GM12892 (cell line): Measurements from ENCODE around the gene DSG2.
A peak's percentile ranks its signal among the peaks of the same experiment; 100 is the strongest.
"Not testable (repeated sequence)": the region's sequence is repeated elsewhere in the genome, so short reads cannot be mapped to it uniquely, and the experiment has no call there.

ENCODE experiments used
- DNase-seq: peaks from one replicate; pipeline ENCODE4 v3.0.0; 2011; ENCODE audit not compliant: insufficient read length
- FAIRE-seq: peaks from 2 replicates; lab custom pipeline; 2011; peaks lifted over from hg19 to GRCh38; lab: Jason Lieb, UNC
- POLR2A ChIP-seq: IDR thresholded peaks from 2 replicates; pipeline ENCODE4 v1.6.1; 2011; ENCODE audit warnings: low read depth, low read length, control low read depth
- POLR2AphosphoS5 ChIP-seq: IDR thresholded peaks from 2 replicates; pipeline ENCODE4 v1.6.1; 2011; ENCODE audit warnings: low read depth, low read length, control low read depth
- TAF1 ChIP-seq: IDR thresholded peaks from 2 replicates; pipeline ENCODE4 v1.6.1; 2011; ENCODE audit warnings: low read depth, mild to moderate bottlenecking, control low read depth, low read length, borderline replicate concordance

Gene DSG2

DNA sequence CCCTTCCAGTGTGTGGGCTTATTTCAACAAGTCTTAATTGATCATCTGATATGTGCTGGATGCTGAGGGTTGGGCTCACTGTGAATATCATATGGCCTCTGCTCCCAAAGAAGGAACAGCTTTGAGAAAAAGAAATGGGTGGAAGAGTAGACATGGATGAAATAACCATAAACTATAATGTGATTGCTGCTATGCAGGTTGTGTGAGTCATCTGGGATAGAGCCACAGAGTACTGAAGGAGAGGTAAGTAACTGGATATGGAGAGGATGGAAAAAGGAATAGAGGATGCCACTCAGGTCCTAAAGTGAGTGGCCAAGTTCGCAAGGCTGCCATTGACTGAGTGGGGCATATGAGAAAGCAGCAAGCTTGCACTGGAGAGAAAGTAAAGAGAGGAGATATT lies 8.7 kb upstream of the DSG2 start:
- DNase-seq: no peak
- no peak for TF ChIP-seq TAF1
- FAIRE-seq: peak; percentile 87

- FAIRE-seq (peak; percentile 84), DNase-seq (no peak)
- TF ChIP-seq TAF1: no peak
- no peak for TF ChIP-seq POLR2AphosphoS5
- no peak for TF ChIP-seq POLR2A
These were observed 7.6 kb upstream of the DSG2 start for GRCh38 chr18:31490387-31490786.

GRCh38 chr18:31490833-31491232 lies 7.1 kb upstream of the DSG2 start:
- FAIRE-seq (no peak), DNase-seq (no peak)

DNA sequence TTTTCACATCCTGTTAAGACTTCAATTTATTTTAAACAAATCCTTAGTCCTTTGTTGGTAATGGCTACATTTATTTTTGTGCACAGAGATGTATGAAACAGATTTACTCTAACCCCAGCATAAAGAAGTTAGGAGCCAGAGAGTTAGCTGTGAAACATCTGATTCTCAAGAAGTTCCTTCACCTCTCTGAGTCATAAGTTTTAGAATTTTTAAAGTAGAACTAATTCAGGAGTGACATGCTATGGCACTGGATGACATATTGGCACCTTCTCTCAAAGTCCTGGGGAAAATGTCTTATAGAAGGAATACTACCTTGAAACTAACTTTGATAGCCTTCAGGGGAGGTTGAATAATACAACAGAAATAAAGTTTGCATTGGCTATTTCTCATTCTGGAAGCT lies 6.4 kb upstream of the DSG2 start:
- no peak for TF ChIP-seq POLR2AphosphoS5
- TF ChIP-seq POLR2A: no peak
- no peak for TF ChIP-seq TAF1
- FAIRE-seq (no peak), DNase-seq (no peak)

More at GRCh38 chr18:31490833-31491232, 7.1 kb upstream of the DSG2 start:
- TF ChIP-seq TAF1 (no peak), POLR2AphosphoS5 (no peak), POLR2A (no peak)

- no peak for DNase-seq
- no peak for TF ChIP-seq TAF1
- TF ChIP-seq POLR2AphosphoS5: no peak
- no peak for TF ChIP-seq POLR2A
- FAIRE-seq: no peak
These were observed 5.3 kb upstream of the DSG2 start for GRCh38 chr18:31492671-31493070.

- FAIRE-seq (no peak), DNase-seq (no peak)
- no peak for TF ChIP-seq POLR2A
- TF ChIP-seq POLR2AphosphoS5: no peak
- TF ChIP-seq TAF1: no peak
These were observed 4.8 kb upstream of the DSG2 start for GRCh38 chr18:31493171-31493570.

GRCh38 chr18:31493941-31494340 lies 4.0 kb upstream of the DSG2 start:
- no peak for TF ChIP-seq POLR2AphosphoS5
- no peak for DNase-seq
- no peak for FAIRE-seq

DNA sequence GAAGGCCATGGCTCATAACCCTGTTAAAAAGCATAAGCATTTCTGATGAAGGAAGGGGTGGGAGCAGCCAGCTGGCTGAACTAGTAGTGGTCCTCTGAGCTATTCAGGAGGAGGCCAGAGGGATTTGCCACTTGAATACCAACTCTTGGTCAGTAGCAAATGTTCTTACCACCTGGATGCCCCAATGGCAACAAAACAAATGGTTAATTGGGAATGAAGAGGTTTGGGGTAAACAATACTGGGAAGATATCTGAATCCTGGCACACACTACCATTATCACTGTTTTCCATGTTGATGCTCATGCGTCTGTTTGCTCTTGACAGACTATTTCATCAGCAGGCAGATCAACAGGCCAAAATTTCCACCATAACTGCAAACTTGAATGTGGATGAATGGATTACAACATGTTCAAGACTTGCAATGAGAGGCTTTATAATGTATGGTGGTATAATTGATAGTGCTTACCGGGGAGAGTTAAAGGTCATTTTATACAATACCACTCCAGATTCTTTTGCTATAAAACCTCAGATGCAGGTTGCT lies 3.2 kb upstream of the DSG2 start:
- FAIRE-seq: peak; percentile 51
- not testable (repeated sequence) for DNase-seq

DNA sequence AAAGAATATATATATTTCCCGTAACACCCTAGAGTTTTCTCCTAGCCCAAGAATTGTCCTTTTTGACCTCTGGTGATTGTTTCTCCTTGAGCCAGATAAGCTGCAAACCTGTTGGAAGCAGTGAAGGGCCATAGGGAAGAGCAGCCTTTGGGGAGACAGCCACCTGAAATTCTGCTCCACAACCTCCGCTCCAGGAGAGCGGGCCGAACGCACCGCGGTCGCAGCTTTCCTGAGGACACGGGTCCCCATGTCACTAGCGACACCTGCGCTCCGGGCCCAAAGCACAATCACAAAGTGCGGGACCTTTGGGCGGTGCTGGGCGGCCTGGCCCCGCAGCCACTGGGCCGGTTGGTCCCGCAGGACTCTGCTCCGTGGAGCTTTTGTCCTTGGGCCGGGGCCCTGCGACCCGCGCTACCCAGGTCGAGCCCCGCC lies 557 bp upstream of the DSG2 start:
- TF ChIP-seq TAF1: no peak
- no peak for TF ChIP-seq POLR2AphosphoS5
- no peak for TF ChIP-seq POLR2A
- DNase-seq: no peak
- no peak for FAIRE-seq

GRCh38 chr18:31498574-31499524 lies 872 bp downstream of the DSG2 start:
- no peak for FAIRE-seq

DNA sequence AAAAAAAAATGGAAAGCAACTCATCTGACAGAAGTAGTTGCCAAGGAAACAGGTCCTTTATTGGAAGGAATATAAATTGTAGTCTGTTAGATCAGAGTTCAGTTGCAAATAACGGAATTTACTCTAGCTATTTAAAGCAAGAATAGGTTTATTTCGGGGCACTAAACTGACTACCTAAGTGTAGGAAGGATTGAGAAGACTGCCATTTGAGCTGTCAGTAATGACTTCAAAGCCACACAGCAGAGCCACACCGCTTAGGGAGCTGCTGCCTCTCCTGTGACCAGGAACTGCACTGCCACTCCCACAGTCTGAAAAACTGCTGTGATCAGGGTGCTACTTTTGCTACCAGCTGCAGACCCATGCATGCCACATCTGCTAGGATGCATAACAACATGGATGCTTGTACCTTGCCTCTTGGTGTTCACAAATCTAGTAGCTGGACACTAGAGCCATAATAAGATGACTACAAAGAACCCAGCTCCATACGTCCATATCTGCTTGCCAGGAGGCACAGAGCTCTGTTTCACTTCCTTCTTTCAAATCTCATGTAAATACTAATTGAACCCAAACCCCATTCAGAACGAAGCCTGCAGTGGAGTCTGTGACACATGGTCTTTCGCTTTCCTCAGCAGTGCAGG lies 2.2 kb downstream of the DSG2 start:
- FAIRE-seq: peak; percentile 97
- peak; percentile 23 for DNase-seq
- no peak; the same call in 1 of the 2 replicates for TF ChIP-seq TAF1
- peak; percentile 75 for TF ChIP-seq POLR2AphosphoS5
- TF ChIP-seq POLR2A: peak; percentile 71

More at GRCh38 chr18:31498574-31499524, 872 bp downstream of the DSG2 start:
- no peak for TF ChIP-seq POLR2A
- DNase-seq: no peak

- no peak for DNase-seq
- no peak for FAIRE-seq
- TF ChIP-seq TAF1: no peak
These were observed 5.0 kb downstream of the DSG2 start for GRCh38 chr18:31503011-31503410.
